ENCODE data around the gene CAMTA1.
"Not testable (repeated sequence)": the region's sequence is repeated elsewhere in the genome, so short reads cannot be mapped to it uniquely, and the experiment has no call there.

Gene CAMTA1

GRCh38 chr1:6810146-6810734 is 25.0 kb downstream of the CAMTA1 start:
- peak; percentile 35 for DNase-seq (ENCODE audit: low read depth, low spot score)

- no peak for DNase-seq (ENCODE audit: low read depth, low spot score)
Measured at GRCh38 chr1:6811583-6811982, 26.3 kb downstream of the CAMTA1 start.

GRCh38 chr1:6813165-6813564 is 27.9 kb downstream of the CAMTA1 start:
- DNase-seq (ENCODE audit: low read depth, low spot score) = no peak

DNA sequence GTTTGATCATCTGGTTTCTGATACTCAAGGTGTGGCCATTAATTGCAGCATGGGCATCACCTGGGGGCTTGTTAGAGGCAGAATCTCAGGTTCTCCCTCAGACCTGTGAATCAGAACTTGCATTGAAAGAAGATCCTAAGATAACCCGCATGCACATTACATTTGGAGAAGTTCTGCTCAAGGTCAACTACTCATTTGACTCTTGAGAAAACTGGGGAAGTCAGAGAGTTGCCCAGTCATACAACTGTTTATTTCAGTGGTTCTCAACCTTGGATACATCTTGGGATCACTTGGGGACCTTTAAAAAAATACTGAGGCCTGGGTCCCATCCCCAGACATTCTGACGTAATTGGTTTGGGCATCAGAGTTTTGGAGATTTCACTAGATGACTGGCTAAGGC is 30.5 kb downstream of the CAMTA1 start:
- DNase-seq (ENCODE audit: low read depth, low spot score) = no peak

DNA sequence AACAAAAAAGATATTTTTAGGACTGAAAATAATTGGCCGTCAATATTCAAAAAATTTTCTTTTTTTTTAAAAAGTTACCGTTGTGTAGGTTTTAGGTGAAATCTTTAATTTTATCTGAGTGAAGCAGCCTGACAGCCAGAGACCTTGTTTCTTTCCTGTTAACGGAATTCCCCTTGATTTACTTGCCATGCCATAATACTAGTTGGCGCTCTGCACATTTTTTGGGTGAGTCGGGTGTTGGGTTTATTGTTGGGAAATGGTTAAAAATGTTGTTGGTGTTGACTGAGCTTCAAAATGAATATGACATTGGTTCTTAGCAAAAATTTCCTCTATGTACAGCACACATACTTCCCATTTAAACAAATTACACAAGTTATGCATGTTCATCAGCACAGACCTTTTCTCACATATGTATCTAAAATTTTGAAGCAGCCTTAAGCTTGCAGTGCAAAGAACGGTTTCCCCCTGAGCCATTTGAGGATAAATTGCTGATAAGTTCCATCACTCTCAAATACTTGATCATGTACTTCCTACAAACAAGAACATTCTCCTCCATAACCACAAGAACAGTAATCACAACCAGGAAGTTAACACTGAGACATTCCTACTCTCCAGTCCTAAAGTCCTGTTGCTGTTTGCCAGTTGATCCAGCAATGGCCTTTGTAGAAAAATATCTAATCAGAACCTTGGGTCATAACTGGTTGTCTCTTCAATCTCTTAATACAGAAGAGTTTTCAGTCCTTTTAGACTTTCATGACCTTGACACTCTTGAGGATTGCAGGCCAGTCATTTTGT is 34.2 kb downstream of the CAMTA1 start:
- DNase-seq (ENCODE audit: low read depth, low spot score) = no peak

DNA sequence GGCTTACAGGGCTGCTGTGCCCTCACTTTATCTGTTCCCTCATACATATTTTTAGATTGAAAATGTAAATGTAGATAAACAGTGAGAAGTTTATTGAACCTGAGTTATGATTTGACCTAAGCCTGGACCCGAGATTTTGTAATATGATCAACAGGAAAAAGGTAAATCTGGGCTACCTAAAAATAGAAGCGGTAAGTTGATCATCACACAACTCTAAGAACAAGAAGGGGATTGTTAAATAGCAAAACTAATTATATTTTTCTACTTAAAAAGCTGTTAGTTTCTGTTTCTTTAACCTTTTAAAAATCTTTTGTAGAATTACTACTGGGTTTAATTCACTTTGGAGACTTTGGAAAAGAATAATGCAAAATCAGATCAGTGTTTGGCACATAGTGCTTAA is 35.6 kb downstream of the CAMTA1 start:
- DNase-seq (ENCODE audit: low read depth, low spot score) = no peak

DNA sequence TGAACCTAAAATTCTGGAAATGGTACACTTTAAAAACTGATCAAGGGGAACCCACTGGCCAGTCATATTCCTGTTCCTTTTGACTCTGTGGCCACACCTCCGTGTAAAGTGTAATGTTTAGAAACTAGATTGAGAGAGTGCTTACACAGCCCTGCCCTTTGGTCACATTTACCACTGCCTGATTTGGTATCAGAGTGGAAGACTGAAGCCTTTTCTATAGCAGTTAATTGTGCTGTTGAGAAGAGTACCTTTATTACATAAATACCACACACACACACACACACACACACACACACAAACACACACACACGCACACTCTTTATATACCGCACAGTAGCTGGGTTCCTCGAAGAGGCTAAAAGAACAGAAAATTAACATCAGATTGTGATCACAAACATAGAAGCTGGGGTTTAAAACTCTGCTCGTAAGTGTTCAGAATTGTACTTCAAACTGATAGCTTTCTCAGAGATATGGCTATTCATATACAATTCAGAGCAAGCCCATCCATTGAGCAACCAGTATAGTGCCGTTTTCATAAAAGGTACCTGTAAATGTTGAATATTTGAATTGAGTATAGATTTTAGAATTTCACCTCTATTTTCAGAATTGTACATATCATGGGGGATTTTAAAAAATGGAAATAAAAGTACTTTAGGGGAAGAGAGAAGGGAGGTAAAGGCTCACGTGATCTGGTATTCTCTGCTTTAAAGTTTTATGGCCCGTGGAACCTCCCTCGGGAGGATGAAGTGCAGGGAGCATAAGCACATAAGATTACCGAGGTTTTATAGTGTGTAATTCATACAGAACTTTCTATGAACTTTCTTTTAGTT is 37.5 kb downstream of the CAMTA1 start:
- DNase-seq (ENCODE audit: low read depth, low spot score) = no peak

DNA sequence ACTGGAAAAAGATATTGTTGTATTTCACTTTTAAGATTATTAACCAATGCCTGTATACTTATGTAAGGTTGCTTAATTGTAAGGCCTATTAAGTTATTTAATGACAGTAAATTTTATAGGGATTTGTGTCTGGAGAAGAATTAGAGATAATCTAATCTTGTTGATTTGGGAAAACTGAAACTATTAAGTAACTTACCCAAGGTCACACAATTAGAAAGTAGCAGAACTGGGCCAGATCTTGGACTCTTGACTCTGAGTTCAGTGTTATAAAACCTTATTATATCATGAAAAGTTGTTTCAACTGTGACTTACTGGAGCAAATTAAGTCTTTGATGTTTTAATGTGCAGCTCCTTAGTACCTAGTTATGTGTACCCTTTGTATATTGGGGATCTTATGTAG is 38.5 kb downstream of the CAMTA1 start:
- no peak for DNase-seq (ENCODE audit: low read depth, low spot score)

GRCh38 chr1:6824665-6825368 is 39.6 kb downstream of the CAMTA1 start:
- DNase-seq (ENCODE audit: low read depth, low spot score) = no peak

GRCh38 chr1:6825828-6826227 is 40.6 kb downstream of the CAMTA1 start:
- DNase-seq (ENCODE audit: low read depth, low spot score) = no peak

DNA sequence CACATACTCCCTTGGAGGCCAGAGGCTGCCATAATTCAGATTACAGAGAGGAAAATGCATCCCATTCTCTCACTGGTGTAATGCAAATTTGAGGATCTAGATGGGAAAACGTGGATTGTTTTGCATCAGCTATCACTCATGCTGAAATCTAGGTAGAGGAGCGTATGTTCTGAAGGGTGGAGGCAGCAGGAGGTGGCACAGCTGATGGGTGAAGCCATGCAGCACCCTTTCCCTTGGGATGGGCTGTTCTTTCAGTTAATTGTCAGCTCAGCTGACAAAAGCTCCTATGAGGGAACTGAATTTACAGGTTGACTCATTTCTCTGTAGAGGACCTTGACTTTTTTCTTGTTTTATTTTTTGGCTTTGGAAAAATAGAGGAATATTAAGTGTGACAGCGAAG is 41.8 kb downstream of the CAMTA1 start:
- no peak for DNase-seq (ENCODE audit: low read depth, low spot score)

- no peak for DNase-seq (ENCODE audit: low read depth, low spot score)
Measured at GRCh38 chr1:6827630-6828165, 42.4 kb downstream of the CAMTA1 start.

DNA sequence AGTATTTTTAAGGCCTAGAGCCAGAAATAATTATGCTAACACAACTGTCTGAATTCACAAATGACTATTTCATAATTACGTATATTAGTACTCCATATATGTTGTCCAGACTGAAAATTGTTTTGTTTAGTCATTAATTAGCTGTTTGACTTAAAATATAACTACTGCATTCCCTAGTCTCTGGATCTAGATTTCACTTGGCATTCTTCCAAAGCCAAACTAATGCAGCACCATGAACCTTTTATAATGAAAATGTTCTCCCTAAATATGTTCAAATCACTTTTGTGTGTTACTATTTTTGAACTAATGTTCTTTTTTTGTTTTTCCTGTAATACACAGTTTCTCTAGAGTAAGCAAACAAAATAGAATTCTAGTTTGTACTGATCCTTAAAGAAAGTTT is 46.1 kb downstream of the CAMTA1 start:
- no peak for DNase-seq (ENCODE audit: low read depth, low spot score)

DNA sequence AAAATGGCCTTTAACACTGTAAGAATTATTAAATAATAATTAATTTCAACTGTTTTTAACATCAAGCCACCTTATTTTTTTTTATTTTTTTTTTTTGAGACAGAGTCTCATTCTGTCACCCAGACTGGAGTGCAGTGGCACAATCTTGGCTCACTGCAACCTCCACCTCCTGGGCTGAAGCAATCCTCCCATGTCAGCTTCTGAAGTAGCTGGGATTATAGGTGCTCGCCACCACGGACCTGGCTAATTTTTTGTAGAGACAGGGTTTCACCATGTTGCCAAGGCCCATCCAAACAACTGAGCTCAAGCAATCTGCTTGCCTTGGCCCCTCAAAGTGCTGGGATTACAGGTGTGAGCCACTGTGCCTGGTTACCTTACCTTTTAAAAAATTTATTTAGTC is 46.8 kb downstream of the CAMTA1 start:
- DNase-seq (ENCODE audit: low read depth, low spot score) = not testable (repeated sequence)

- no peak for DNase-seq (ENCODE audit: low read depth, low spot score)
Measured at GRCh38 chr1:6832531-6833188, 47.4 kb downstream of the CAMTA1 start.

DNA sequence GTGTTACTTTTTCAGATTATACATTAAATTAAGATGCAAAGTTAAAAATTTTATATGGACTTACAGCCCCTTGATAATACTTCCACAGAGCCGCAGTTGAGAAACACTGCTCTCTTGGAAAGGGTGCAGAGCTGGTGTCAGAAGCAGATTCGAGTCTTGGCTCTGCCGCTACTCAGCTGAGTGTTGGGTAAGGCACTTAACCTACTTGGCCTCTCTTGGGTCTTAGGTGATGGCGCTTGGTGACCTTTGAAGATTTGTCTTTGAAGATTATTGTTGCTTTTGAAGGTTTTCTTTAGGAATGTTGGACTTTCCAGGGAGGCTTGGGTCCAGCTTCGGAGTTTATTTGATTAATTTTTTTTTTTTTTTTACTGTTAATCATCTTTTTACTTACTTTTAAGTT is 48.5 kb downstream of the CAMTA1 start:
- DNase-seq (ENCODE audit: low read depth, low spot score) = no peak

- no peak for DNase-seq (ENCODE audit: low read depth, low spot score)
Measured at GRCh38 chr1:6834366-6834765, 49.1 kb downstream of the CAMTA1 start.

- no peak for DNase-seq (ENCODE audit: low read depth, low spot score)
Measured at GRCh38 chr1:6835139-6835538, 49.9 kb downstream of the CAMTA1 start.

DNA sequence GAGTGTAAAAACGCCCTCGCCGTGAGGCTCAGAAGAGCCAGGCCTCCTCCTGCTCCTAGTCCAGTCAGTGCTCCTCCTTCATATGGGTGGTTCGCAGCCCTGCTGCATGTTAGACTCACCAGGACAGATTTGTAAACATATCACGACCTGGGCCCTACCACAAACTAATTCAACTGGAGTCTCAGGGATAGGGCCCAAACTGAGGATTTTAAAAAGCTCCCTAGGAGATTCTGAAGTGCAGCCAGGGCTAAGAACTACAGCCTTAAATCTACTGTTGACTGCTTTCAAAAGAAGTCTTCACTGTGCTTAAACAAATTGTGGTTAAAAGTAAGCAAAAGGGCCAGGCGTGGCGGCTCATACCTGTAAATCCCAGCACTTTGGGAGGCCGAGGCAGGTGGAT is 57.0 kb downstream of the CAMTA1 start:
- DNase-seq (ENCODE audit: low read depth, low spot score) = no peak

GRCh38 chr1:6845786-6846185 is 60.5 kb downstream of the CAMTA1 start:
- DNase-seq (ENCODE audit: low read depth, low spot score) = not testable (repeated sequence)

- no peak for DNase-seq (ENCODE audit: low read depth, low spot score)
Measured at GRCh38 chr1:6848816-6849215, 63.6 kb downstream of the CAMTA1 start.
